CD4-positive, alpha-beta T cell (primary cell): Measurements from ENCODE around the gene ID3. TPM values are rescaled to one million over a fixed set of nuclear protein-coding genes. Genes with fewer than 3 reads are reported as not detected.
A peak's percentile ranks its signal among the peaks of the same experiment; 100 is the strongest.
"Not testable (repeated sequence)": the region's sequence is repeated elsewhere in the genome, so short reads cannot be mapped to it uniquely, and the experiment has no call there.

Experiments
- ATAC-seq: fragments of 200-7000 bp; cut with Tn5 transposase; one replicate; pipeline ENCODE4 v1.10.0; 2022; ENCODE audit warnings: mild to moderate bottlenecking; ENCODE audit not compliant: poor library complexity
- CTCF ChIA-PET: fragments of 350-600 bp; sonication (Branson Sonifier 250); formaldehyde crosslinking; loops from one replicate; lab custom pipeline; 2021; ENCODE audit warnings: antibody characterized with exemption, inconsistent platforms; lab: Charles Lee
- POLR2A ChIA-PET: fragments of 350-600 bp; sonication (Branson Sonifier 250); formaldehyde crosslinking; loops from one replicate; lab custom pipeline; 2021; ENCODE audit warnings: antibody characterized with exemption, inconsistent platforms; lab: Charles Lee
- DNase-seq, 14 experiments: peaks; one replicate each; pipeline ENCODE4 v3.0.0-alpha.2; 2013 to 2020; ENCODE audit warnings: mixed read lengths in 2 of 14
- H3K27ac ChIP-seq, 2 donors: one replicate each; pipeline versions ENCODE4 v1.5.1 to v1.7.0; 2013; ENCODE audit warnings: low read length in 2 of 2, low read depth in 1 of 2, mild to moderate bottlenecking in 1 of 2
- H3K27me3 ChIP-seq, 2 experiments: 1 replicate in 1 of 2; 2 replicates in 1 of 2; pipeline versions ENCODE4 v1.6.1 to v1.7.0; 2013; ENCODE audit warnings: low read length in 2 of 2, control low read depth in 1 of 2, mild to moderate bottlenecking in 1 of 2, moderate library complexity in 1 of 2; ENCODE audit not compliant: insufficient read depth in 2 of 2, control insufficient read depth in 1 of 2
- H3K36me3 ChIP-seq: one replicate; pipeline ENCODE4 v1.6.1; 2013; ENCODE audit warnings: low read length, control low read depth; ENCODE audit not compliant: insufficient read depth
- H3K4me1 ChIP-seq: one replicate; pipeline ENCODE4 v1.6.1; 2013; ENCODE audit warnings: low read length, control low read depth; ENCODE audit not compliant: insufficient read depth
- H3K4me3 ChIP-seq: one replicate; pipeline ENCODE4 v1.5.1; 2013; ENCODE audit warnings: mild to moderate bottlenecking, low read length, moderate library complexity
- H3K9me3 ChIP-seq, 2 experiments: 1 replicate in 1 of 2; 2 replicates in 1 of 2; pipeline versions ENCODE4 v1.6.1 to v1.7.0; 2013; ENCODE audit warnings: low read length in 2 of 2, mild to moderate bottlenecking in 2 of 2, control low read depth in 1 of 2, moderate library complexity in 1 of 2; ENCODE audit not compliant: control insufficient read depth in 1 of 2, insufficient read depth in 1 of 2
- H3K27ac Mint-ChIP-seq: one replicate; pipeline ENCODE4 v1.8.0; 2020; ENCODE audit warnings: mixed read lengths
- H3K27me3 Mint-ChIP-seq: one replicate; pipeline ENCODE4 v1.8.0; 2021; ENCODE audit warnings: mixed read lengths
- H3K36me3 Mint-ChIP-seq: one replicate; pipeline ENCODE4 v1.8.0; 2021; ENCODE audit warnings: low read depth, mixed read lengths
- H3K4me1 Mint-ChIP-seq: one replicate; pipeline ENCODE4 v1.8.0; 2021; ENCODE audit warnings: low read depth, mixed read lengths
- H3K4me3 Mint-ChIP-seq: one replicate; pipeline ENCODE4 v1.8.0; 2020; ENCODE audit warnings: mild to moderate bottlenecking, mixed read lengths
- H3K9me3 Mint-ChIP-seq: one replicate; pipeline ENCODE4 v1.8.0; 2020; ENCODE audit warnings: mixed read lengths
- CTCF ChIP-seq: fragments of 200-600 bp; IDR thresholded peaks from one replicate; pipeline ENCODE4 v1.8.0; 2022; ENCODE audit warnings: antibody characterized with exemption, mild to moderate bottlenecking
- intact Hi-C, 2 experiments: fragments of 100-400 bp; cut with DNase I in 1 of 2; cut with micrococcal nuclease in 1 of 2; formaldehyde crosslinking; loops; one replicate each; pipeline versions ENCODE4 v1.15.1 to v1.9.0; 2023 to 2025; cut with DNase I, micrococcal nuclease
- total RNA-seq, 174 experiments: library from RNA in 2 of 174; stranded (reverse) in 2 of 174; gene quantifications; one replicate each; pipeline ENCODE4 v1.2.3 and lab custom pipeline; 2021 to 2026

The ID3 gene
- total RNA-seq, 2 experiments from 2014 or later: 89.8 to 90.4 TPM

- Mint-ChIP-seq H3K9me3 (no peaks in the 10 kb centered on the region), H3K36me3 (no peaks in the 10 kb centered on the region), H3K27ac (no peak overlapping the region), H3K4me3 (no peak overlapping the region), H3K4me1 (peaks cover 28% of the 10 kb centered on the region), H3K27me3 (no peaks in the 10 kb centered on the region)
- DNase-seq (no peak), ATAC-seq (no peak)
- ChIA-PET CTCF (interaction anchor here (1.0 to 3.6 kb wide), 7 partner anchors 11 to 94 kb away, joined by 3 to 76 read pairs (median 21); no protein-coding TSS in a partner anchor), POLR2A (interaction anchor here (1.6 to 2.4 kb wide), 5 partner anchors 16 to 95 kb away, joined by 5 to 53 read pairs (median 5); no protein-coding TSS in a partner anchor)
- Histone ChIP-seq H3K4me1 (peaks cover 30% of the 10 kb centered on the region), H3K36me3 (no peaks in the 10 kb centered on the region), H3K9me3 (no peaks in the 10 kb centered on the region), H3K4me3 (no peak overlapping the region), H3K27me3 (no peaks in the 10 kb centered on the region), H3K27ac (no peak overlapping the region)
- TF ChIP-seq CTCF: no peak
- intact Hi-C loops: loop anchor here (1.0 kb wide), 1 partner anchor 93 kb away; no protein-coding TSS in a partner anchor
Observed at GRCh38 chr1:23543707-23544443, 15.4 kb downstream of the ID3 start.

- intact Hi-C loops, DNase-seq, H3K27me3 ChIP-seq, H3K36me3 Mint-ChIP-seq, ATAC-seq, H3K4me3 Mint-ChIP-seq, H3K9me3 Mint-ChIP-seq, H3K27ac ChIP-seq, H3K36me3 ChIP-seq, H3K27me3 Mint-ChIP-seq, H3K9me3 ChIP-seq, H3K4me3 ChIP-seq, H3K27ac Mint-ChIP-seq: not testable (repeated sequence)
- peaks cover 27% of the 10 kb centered on the region for H3K4me1 Mint-ChIP-seq
- ChIA-PET POLR2A (interaction anchor here (1.1 kb wide), 1 partner anchor 94 kb away, joined by 3 read pairs; no protein-coding TSS in a partner anchor), CTCF (interaction anchor here (1.1 to 9.6 kb wide), 4 partner anchors 11 to 95 kb away, joined by 3 to 236 read pairs (median 30); no protein-coding TSS in a partner anchor)
- peaks cover 28% of the 10 kb centered on the region for H3K4me1 ChIP-seq
Observed at GRCh38 chr1:23542940-23543339, 16.4 kb downstream of the ID3 start.

GRCh38 chr1:23539698-23540266 lies 19.5 kb downstream of the ID3 start:
- peaks cover 18% of the 10 kb centered on the region for H3K4me1 Mint-ChIP-seq
- ATAC-seq (peak; percentile 96), DNase-seq (peak; percentile 86 to 96 (median 90))
- H3K4me3 ChIP-seq: no peak overlapping the region
- intact Hi-C loops: loop anchor here (1.0 to 10.0 kb wide), 3 partner anchors 42 to 203 kb away; partner anchors contain the start of genes ELOA (in 1 of the 2) and ZNF436 (in 1 of the 2)
- CTCF ChIA-PET: interaction anchor here (0.6 to 9.6 kb wide), 23 partner anchors 10 to 357 kb away, joined by 3 to 236 read pairs (median 4); partner anchors contain the start of genes ASAP3, E2F2 and ID3
- H3K27me3 Mint-ChIP-seq: no peaks in the 10 kb centered on the region
- peak overlapping the region; percentile 50 for H3K27ac Mint-ChIP-seq
- H3K9me3 ChIP-seq: no peaks in the 10 kb centered on the region
- H3K36me3 ChIP-seq: no peaks in the 10 kb centered on the region
- H3K36me3 Mint-ChIP-seq: no peaks in the 10 kb centered on the region
- no peaks in the 10 kb centered on the region for H3K27me3 ChIP-seq
- H3K27ac ChIP-seq: no peak overlapping the region
- no peaks in the 10 kb centered on the region for H3K9me3 Mint-ChIP-seq
- peaks cover 17% of the 10 kb centered on the region for H3K4me1 ChIP-seq
- H3K4me3 Mint-ChIP-seq: peak overlapping the region; percentile 11
- POLR2A ChIA-PET: interaction anchor here (0.5 to 2.2 kb wide), 17 partner anchors 9 to 196 kb away, joined by 3 to 41 read pairs (median 4); partner anchors contain the start of genes ASAP3, E2F2, HNRNPR and ID3
- peak; percentile 94 for TF ChIP-seq CTCF
